Panc1 (cell line): ENCODE measurements around the gene YPEL1.

Experiments
- CTCF ChIP-seq: fragments of 450-650 bp; IDR thresholded peaks from 2 replicates; pipeline ENCODE4 v1.5.1; 2017; ENCODE audit warnings: mild to moderate bottlenecking
- POLR2AphosphoS5 ChIP-seq: IDR thresholded peaks from 2 replicates; pipeline ENCODE4 v1.6.1; 2012; ENCODE audit warnings: mild to moderate bottlenecking, low read depth, low read length, moderate library complexity
- REST ChIP-seq, 2 experiments: IDR thresholded peaks; 2 replicates each; pipeline ENCODE4 v1.6.1; 2011 to 2012; ENCODE audit warnings: low read depth in 2 of 2, control low read depth in 1 of 2, low read length in 1 of 2, mild to moderate bottlenecking in 1 of 2, moderate library complexity in 1 of 2; ENCODE audit not compliant: insufficient read depth in 1 of 2
- SIN3A ChIP-seq: IDR thresholded peaks from 2 replicates; pipeline ENCODE4 v1.6.1; 2012; ENCODE audit warnings: low read depth, mild to moderate bottlenecking, low read length, moderate library complexity, borderline replicate concordance; ENCODE audit not compliant: insufficient read depth
- TCF7L2 ChIP-seq: IDR thresholded peaks from 2 replicates; pipeline ENCODE4 v1.6.1; 2011; ENCODE audit warnings: mild to moderate bottlenecking, low read depth, low read length, inconsistent platforms

- TF ChIP-seq CTCF (no peak), REST (IDR thresholded peaks at IDR 0.05; ENCODE audit: insufficient read depth in 1 of 2, low read depth in 2 of 2, low read length in 1 of 2) (no peak), POLR2AphosphoS5 (no peak), SIN3A (no peak), TCF7L2 (no peak)
Observed at GRCh38 chr22:21702700-21703683, 32.6 kb downstream of the YPEL1 start.
